ENCODE measurements around the gene PPFIBP2. TPM values are rescaled to one million over a fixed set of nuclear protein-coding genes. Genes with fewer than 3 reads are reported as not detected.
"Not testable (repeated sequence)": the region's sequence is repeated elsewhere in the genome, so short reads cannot be mapped to it uniquely, and the experiment has no call there.

PPFIBP2 gene
- total RNA-seq, 4 donors from 2014 or later, result 8.0 to 26.5 (median 11.3) TPM

GRCh38 chr11:7512525-7513233 is 1.1 kb upstream of the PPFIBP2 start:
- Histone ChIP-seq H3K4me3 (peak overlapping the region; percentile 48 to 77), H3K27ac (peak overlapping the region; percentile 53 to 90 (median 88)), H3K36me3 (no peaks in the 10 kb centered on the region), H3K4me1 (peaks cover 0 to 42% (median 4%) of the 10 kb centered on the region in 3 donors), H3K9me3 (no peaks in the 10 kb centered on the region), H3K27me3 (no peaks in the 10 kb centered on the region)
- TF ChIP-seq POLR2A (IDR thresholded peaks at IDR 0.05), result peak in 1 of 2 donors; percentile 16
- no peak for TF ChIP-seq CTCF (IDR thresholded peaks at IDR 0.05)
- TF ChIP-seq POLR2AphosphoS5 (IDR thresholded peaks at IDR 0.05), result peak; percentile 12
- no peak for TF ChIP-seq EP300 (IDR thresholded peaks at IDR 0.05)
- ATAC-seq, result peak; percentile 49
- WGBS, 2 donors (ENCODE audit: low coverage in 1 of 2), result 42 to 61% methylated on average over 7 to 10 of the region's 18 CpGs

- no peaks in the 10 kb centered on the region for H3K9me3 ChIP-seq
- peak overlapping the region; percentile 48 to 77 for H3K4me3 ChIP-seq
- H3K4me1 ChIP-seq, result peaks cover 0 to 42% (median 4%) of the 10 kb centered on the region in 3 donors
- no peaks in the 10 kb centered on the region for H3K27me3 ChIP-seq
- WGBS, 2 donors (ENCODE audit: low coverage in 1 of 2), result no CpG with 5 or more reads among the region's 31 CpGs
- peak overlapping the region in 3 of 4 donors; percentile 88 to 90 (median 88) for H3K27ac ChIP-seq
- peak; percentile 6 for ATAC-seq
- H3K36me3 ChIP-seq, result no peaks in the 10 kb centered on the region
- TF ChIP-seq CTCF (IDR thresholded peaks at IDR 0.05) (no peak), POLR2AphosphoS5 (IDR thresholded peaks at IDR 0.05) (no peak), POLR2A (IDR thresholded peaks at IDR 0.05) (no peak), EP300 (IDR thresholded peaks at IDR 0.05) (no peak)
Measured at GRCh38 chr11:7514099-7514591, 346 bp downstream of the PPFIBP2 start.

- Histone ChIP-seq H3K4me3 (no peak overlapping the region), H3K27me3 (no peaks in the 10 kb centered on the region), H3K36me3 (no peaks in the 10 kb centered on the region), H3K27ac (no peak overlapping the region), H3K4me1 (peaks cover 0 to 42% (median 4%) of the 10 kb centered on the region in 3 donors), H3K9me3 (no peaks in the 10 kb centered on the region)
- ATAC-seq, result no peak
- no peak for TF ChIP-seq CTCF (IDR thresholded peaks at IDR 0.05)
- no peak for TF ChIP-seq POLR2AphosphoS5 (IDR thresholded peaks at IDR 0.05)
- TF ChIP-seq EP300 (IDR thresholded peaks at IDR 0.05), result no peak
- no peak for TF ChIP-seq POLR2A (IDR thresholded peaks at IDR 0.05)
- WGBS, 2 donors (ENCODE audit: low coverage in 1 of 2), result 100% methylated on average over 1 of the region's 1 CpG
Measured at GRCh38 chr11:7515447-7515886, 1.7 kb downstream of the PPFIBP2 start.

- Histone ChIP-seq H3K4me1 (peaks cover 0 to 37% (median 4%) of the 10 kb centered on the region in 3 donors), H3K36me3 (no peaks in the 10 kb centered on the region), H3K27ac (no peak overlapping the region), H3K9me3 (no peaks in the 10 kb centered on the region), H3K27me3 (no peaks in the 10 kb centered on the region), H3K4me3 (no peak overlapping the region)
- 93 to 95% methylated on average over 7 to 10 of the region's 12 CpGs for WGBS, 2 donors (ENCODE audit: low coverage in 1 of 2)
- no peak for ATAC-seq
- TF ChIP-seq POLR2AphosphoS5 (IDR thresholded peaks at IDR 0.05), result no peak
- no peak for TF ChIP-seq POLR2A (IDR thresholded peaks at IDR 0.05)
- TF ChIP-seq CTCF (IDR thresholded peaks at IDR 0.05), result no peak
- no peak for TF ChIP-seq EP300 (IDR thresholded peaks at IDR 0.05)
Measured at GRCh38 chr11:7516475-7516874, 2.7 kb downstream of the PPFIBP2 start.

- not testable (repeated sequence) for H3K27ac ChIP-seq, H3K4me3 ChIP-seq, ATAC-seq, H3K9me3 ChIP-seq, H3K36me3 ChIP-seq, H3K27me3 ChIP-seq
- WGBS, 2 donors (ENCODE audit: low coverage in 1 of 2), result 93 to 98% methylated on average over 8 to 11 of the region's 13 CpGs
- peaks cover 0 to 29% (median 0%) of the 10 kb centered on the region in 3 donors for H3K4me1 ChIP-seq
Measured at GRCh38 chr11:7517743-7518142, 3.9 kb downstream of the PPFIBP2 start.
